ENCODE data around the gene ZNF670. TPM values are rescaled to one million over a fixed set of nuclear protein-coding genes. Genes with fewer than 3 reads are reported as not detected.

Gene ZNF670
- total and polyA plus RNA-seq, 10 donors, result 1.4 to 5.6 (median 3.7) TPM

DNA sequence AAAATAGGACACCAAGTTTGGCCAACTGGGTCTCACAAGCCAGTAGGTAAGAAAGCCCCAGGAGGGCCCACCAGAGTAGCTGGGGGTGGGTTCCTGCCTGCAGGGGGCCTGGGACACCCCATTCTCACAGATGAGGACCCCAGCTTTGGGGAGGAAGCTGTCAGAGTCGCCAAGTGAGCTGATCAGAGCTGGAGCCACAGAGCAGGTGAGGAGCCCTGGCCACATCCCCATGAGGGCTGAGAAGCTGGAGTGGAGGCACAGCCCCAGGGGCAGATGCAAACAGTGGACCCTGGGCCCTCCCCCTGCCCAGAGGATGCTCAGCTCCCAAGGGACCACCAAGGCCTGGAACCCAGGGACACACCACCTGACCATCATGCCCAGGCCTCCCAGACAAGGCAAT lies 8.6 kb upstream of the ZNF670 start:
- H3K27me3 ChIP-seq (replicated peaks in 1 of 7), result no peaks in the 10 kb centered on the region
- peaks cover 0 to 4% (median 0%) of the 10 kb centered on the region in 8 donors for H3K9me3 ChIP-seq
- WGBS, 5 donors, result 45 to 73% (median 62%) methylated on average over 1 of the region's 1 CpG
- no peaks in the 10 kb centered on the region for H3K4me1 ChIP-seq
- no peak overlapping the region for H3K27ac ChIP-seq
- intact Hi-C loops (cut with DNase I; ENCODE audit: low total_unique reads), result no loop called here
- peak; percentile 69 for DNase-seq
- TF ChIP-seq POLR2AphosphoS5 (IDR thresholded peaks at IDR 0.05) (no peak), POLR2A (IDR thresholded peaks at IDR 0.05) (no peak)
- TF ChIP-seq, protein P1, sequence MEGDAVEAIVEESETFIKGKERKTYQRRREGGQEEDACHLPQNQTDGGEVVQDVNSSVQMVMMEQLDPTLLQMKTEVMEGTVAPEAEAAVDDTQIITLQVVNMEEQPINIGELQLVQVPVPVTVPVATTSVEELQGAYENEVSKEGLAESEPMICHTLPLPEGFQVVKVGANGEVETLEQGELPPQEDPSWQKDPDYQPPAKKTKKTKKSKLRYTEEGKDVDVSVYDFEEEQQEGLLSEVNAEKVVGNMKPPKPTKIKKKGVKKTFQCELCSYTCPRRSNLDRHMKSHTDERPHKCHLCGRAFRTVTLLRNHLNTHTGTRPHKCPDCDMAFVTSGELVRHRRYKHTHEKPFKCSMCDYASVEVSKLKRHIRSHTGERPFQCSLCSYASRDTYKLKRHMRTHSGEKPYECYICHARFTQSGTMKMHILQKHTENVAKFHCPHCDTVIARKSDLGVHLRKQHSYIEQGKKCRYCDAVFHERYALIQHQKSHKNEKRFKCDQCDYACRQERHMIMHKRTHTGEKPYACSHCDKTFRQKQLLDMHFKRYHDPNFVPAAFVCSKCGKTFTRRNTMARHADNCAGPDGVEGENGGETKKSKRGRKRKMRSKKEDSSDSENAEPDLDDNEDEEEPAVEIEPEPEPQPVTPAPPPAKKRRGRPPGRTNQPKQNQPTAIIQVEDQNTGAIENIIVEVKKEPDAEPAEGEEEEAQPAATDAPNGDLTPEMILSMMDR (IDR thresholded peaks at IDR 0.05 in 8 of 11, conservative IDR thresholded peaks at IDR 0.05 in 3 of 11), result no peak
- no peak overlapping the region for H3K4me3 ChIP-seq
- no peaks in the 10 kb centered on the region for H3K36me3 ChIP-seq

DNA sequence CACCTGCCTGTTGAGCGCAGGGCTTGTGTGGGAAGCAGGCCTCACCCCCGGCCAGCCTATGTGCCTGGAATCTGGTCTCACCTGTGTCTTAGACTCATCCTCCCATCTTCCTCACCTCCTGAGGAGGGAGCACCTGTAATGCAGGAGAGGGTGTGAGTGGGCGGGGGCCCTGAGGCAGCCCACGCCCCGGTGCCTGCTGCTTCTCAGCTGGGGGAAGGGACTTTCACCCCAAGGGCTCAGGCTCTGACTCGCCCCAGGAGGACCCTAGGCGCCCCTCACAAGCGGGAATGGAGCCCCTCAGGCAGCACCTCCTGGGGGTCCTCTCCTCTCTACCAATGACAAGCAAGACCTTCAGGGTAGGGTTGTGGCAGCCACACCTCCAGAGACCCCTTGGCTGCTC lies 6.7 kb upstream of the ZNF670 start:
- 86 to 96% (median 95%) methylated on average over 5 to 8 of the region's 8 CpGs for WGBS, 5 donors
- Histone ChIP-seq H3K4me3 (no peak overlapping the region), H3K9me3 (peaks cover 0 to 4% (median 0%) of the 10 kb centered on the region in 8 donors), H3K27ac (no peak overlapping the region), H3K27me3 (replicated peaks in 1 of 7) (no peaks in the 10 kb centered on the region), H3K36me3 (no peaks in the 10 kb centered on the region), H3K4me1 (no peaks in the 10 kb centered on the region)
- no peak for DNase-seq
- intact Hi-C loops (cut with DNase I; ENCODE audit: low total_unique reads), result no loop called here
- TF ChIP-seq POLR2A (IDR thresholded peaks at IDR 0.05), result no peak
- TF ChIP-seq, protein P1 (IDR thresholded peaks at IDR 0.05 in 8 of 11, conservative IDR thresholded peaks at IDR 0.05 in 3 of 11), result no peak
- TF ChIP-seq POLR2AphosphoS5 (IDR thresholded peaks at IDR 0.05), result no peak

DNA sequence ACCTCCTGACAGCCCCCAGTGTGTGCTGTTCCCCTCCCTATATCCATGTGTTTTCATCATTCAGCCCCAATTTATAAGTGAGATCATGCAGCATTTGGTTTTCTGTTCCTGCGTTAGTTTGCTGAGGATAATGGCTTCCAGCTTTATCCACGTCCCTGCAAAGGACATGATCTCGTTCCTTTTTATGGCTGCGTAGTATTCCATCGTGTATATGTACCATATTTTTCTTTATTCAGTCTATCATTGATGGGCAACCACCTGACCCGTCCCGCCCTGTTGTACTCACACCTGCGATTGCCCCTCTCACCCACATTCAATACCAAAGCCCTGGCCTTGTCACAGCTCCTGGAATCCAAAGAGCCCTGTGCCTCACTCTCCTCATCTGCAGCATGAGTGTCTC lies 6.2 kb upstream of the ZNF670 start:
- no peak overlapping the region for H3K27ac ChIP-seq
- no peak for DNase-seq
- 93 to 95% (median 95%) methylated on average over 8 of the region's 8 CpGs for WGBS, 5 donors

DNA sequence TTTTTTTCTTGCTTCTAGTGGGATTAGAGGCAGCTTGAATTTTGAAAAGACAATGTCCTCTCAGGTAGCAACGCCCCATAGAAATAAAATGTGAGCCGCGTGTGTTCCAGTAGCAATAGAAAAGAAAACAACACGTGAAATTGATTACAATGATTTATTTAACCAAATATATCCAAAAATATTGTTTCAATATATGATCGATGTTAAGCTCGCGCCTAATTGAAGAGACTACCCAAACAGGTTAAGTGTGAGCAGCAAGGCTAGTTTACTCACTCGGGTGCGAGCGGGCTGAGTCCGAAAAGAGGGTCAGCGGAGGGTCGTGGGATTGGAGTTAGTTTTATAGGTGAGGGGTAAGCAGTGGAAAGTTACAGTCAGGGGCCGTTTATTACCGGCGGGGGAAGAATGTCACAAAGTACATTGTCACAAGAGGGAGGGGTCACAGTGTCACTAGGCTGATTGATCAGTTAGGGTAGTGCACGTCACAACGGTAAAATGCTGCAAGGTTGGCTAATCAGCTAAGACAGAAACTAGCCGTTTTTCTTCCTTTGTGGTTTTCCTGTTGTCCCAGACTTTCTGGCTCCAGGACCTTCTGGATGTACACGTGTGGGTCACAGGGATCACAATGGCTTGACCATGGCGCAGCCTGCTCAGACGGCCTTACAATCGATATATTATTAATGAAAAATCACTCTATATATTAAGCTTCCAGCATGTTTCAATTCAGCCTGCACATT lies 697 bp upstream of the ZNF670 start:
- Histone ChIP-seq H3K9me3 (peaks cover 0 to 10% (median 0%) of the 10 kb centered on the region in 8 donors), H3K27me3 (replicated peaks in 1 of 7) (no peaks in the 10 kb centered on the region), H3K4me1 (peaks cover 0 to 29% (median 22%) of the 10 kb centered on the region in 6 donors), H3K27ac (peak overlapping the region in 7 of 8 donors; percentile 42 to 86 (median 80)), H3K36me3 (no peaks in the 10 kb centered on the region), H3K4me3 (peak overlapping the region; percentile 63 to 93 (median 76))
- TF ChIP-seq, protein P1 (IDR thresholded peaks at IDR 0.05 in 8 of 11, conservative IDR thresholded peaks at IDR 0.05 in 3 of 11), result no peak
- TF ChIP-seq POLR2A (IDR thresholded peaks at IDR 0.05) (no peak), POLR2AphosphoS5 (IDR thresholded peaks at IDR 0.05) (no peak)
- peak; percentile 56 for DNase-seq
- intact Hi-C loops (cut with DNase I; ENCODE audit: low total_unique reads), result no loop called here
- WGBS, 5 donors, result 25 to 44% (median 40%) methylated on average over 23 of the region's 23 CpGs

More for the DNA sequence above, 6.2 kb upstream of the ZNF670 start:
- peaks cover 0 to 4% (median 0%) of the 10 kb centered on the region in 8 donors for H3K9me3 ChIP-seq
- H3K4me1 ChIP-seq, result peaks cover 0 to 2% (median under 1%) of the 10 kb centered on the region in 6 donors
- no peaks in the 10 kb centered on the region for H3K27me3 ChIP-seq (replicated peaks in 1 of 7)
- intact Hi-C loops (cut with DNase I; ENCODE audit: low total_unique reads), result no loop called here
- TF ChIP-seq, protein P1 (IDR thresholded peaks at IDR 0.05 in 8 of 11, conservative IDR thresholded peaks at IDR 0.05 in 3 of 11), result no peak
- TF ChIP-seq POLR2A (IDR thresholded peaks at IDR 0.05) (no peak), POLR2AphosphoS5 (IDR thresholded peaks at IDR 0.05) (no peak)
- H3K4me3 ChIP-seq, result no peak overlapping the region
- no peaks in the 10 kb centered on the region for H3K36me3 ChIP-seq

All from spleen (tissue), 11 donors.